Mesothelial cell of epicardium (in vitro differentiated cells): ENCODE results near the gene DISC1. TPM values are rescaled to one million over a fixed set of nuclear protein-coding genes. Genes with fewer than 3 reads are reported as not detected.

ENCODE experiments used
- DNase-seq, 2 experiments: peaks; one replicate each; pipeline ENCODE4 v3.0.0; 2021; ENCODE audit warnings: low spot score in 2 of 2; ENCODE audit not compliant: unreplicated experiment in 2 of 2
- H3K27ac Mint-ChIP-seq: 2 replicates; pipeline ENCODE4 v1.8.0; 2021; ENCODE audit warnings: mixed read lengths
- H3K27me3 Mint-ChIP-seq: 2 replicates; pipeline ENCODE4 v1.8.0; 2021; ENCODE audit warnings: low read depth, mixed read lengths
- H3K36me3 Mint-ChIP-seq: 2 replicates; pipeline ENCODE4 v1.8.0; 2021; ENCODE audit warnings: mixed read lengths
- H3K4me1 Mint-ChIP-seq: 2 replicates; pipeline ENCODE4 v1.8.0; 2021; ENCODE audit warnings: mixed read lengths
- H3K4me3 Mint-ChIP-seq: 2 replicates; pipeline ENCODE4 v1.8.0; 2021; ENCODE audit warnings: mild to moderate bottlenecking, moderate library complexity, mixed read lengths
- H3K9me3 Mint-ChIP-seq: 2 replicates; pipeline ENCODE4 v1.8.0; 2021; ENCODE audit warnings: mixed read lengths
- total RNA-seq: library from RNA; stranded (reverse); gene quantifications from 3 replicates; pipeline ENCODE4 v1.2.1, GENCODE V29; 2021
- TF ChIP-seq, protein P1 (sequence below): fragments of 200-600 bp; sonication (generic); IDR thresholded peaks from one replicate; pipeline ENCODE4 v1.5.0; 2021; ENCODE audit warnings: antibody characterized with exemption; ENCODE audit not compliant: unreplicated experiment

Gene DISC1
- total RNA-seq, 1 donor from 2014 or later = 9.1 TPM

DNA sequence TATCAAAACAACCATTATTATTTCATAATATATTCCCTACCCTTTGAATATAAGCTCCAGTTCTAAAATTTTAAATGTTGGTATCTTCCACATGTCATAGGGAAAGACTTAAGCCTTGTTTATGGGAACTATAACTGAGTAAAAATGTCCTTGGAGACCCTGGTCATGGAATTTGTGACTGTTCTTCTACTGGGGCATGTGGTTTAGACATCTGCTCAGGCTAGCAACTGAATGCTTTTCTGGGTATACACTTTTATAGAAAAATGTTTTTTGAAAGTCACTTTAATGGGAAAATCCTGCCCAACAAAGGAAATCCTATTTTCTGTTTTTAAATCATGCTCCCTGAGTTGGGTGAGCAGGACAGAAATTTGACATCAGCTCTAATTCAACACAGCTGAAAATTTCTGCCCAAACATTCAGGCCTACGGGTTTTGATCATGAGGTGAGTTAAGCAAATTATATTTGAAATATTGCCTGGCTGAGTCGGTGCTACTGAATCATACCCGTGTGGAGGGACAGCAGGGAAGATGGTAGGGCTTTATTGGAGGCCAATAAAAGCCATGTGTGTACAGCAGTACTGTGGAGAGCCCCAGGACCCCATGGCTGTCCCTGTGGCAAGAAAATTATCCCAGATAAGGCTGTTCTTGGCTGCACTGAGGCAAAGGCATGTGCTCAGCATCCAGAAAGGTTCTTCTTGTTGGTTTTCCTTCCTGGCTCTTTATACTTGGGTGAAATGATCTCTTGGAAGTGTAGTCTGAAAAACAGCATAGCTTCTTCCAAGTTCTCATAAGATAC is 391.8 kb downstream of the DISC1 start:
- TF ChIP-seq, protein P1, sequence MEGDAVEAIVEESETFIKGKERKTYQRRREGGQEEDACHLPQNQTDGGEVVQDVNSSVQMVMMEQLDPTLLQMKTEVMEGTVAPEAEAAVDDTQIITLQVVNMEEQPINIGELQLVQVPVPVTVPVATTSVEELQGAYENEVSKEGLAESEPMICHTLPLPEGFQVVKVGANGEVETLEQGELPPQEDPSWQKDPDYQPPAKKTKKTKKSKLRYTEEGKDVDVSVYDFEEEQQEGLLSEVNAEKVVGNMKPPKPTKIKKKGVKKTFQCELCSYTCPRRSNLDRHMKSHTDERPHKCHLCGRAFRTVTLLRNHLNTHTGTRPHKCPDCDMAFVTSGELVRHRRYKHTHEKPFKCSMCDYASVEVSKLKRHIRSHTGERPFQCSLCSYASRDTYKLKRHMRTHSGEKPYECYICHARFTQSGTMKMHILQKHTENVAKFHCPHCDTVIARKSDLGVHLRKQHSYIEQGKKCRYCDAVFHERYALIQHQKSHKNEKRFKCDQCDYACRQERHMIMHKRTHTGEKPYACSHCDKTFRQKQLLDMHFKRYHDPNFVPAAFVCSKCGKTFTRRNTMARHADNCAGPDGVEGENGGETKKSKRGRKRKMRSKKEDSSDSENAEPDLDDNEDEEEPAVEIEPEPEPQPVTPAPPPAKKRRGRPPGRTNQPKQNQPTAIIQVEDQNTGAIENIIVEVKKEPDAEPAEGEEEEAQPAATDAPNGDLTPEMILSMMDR = no peak
- no peaks in the 10 kb centered on the region for H3K9me3 Mint-ChIP-seq
- H3K4me3 Mint-ChIP-seq = no peak overlapping the region
- no peaks in the 10 kb centered on the region for H3K36me3 Mint-ChIP-seq
- no peak for DNase-seq
- H3K4me1 Mint-ChIP-seq = peaks cover 15% of the 10 kb centered on the region
- no peak overlapping the region for H3K27ac Mint-ChIP-seq
- peaks cover 5% of the 10 kb centered on the region for H3K27me3 Mint-ChIP-seq

DNA sequence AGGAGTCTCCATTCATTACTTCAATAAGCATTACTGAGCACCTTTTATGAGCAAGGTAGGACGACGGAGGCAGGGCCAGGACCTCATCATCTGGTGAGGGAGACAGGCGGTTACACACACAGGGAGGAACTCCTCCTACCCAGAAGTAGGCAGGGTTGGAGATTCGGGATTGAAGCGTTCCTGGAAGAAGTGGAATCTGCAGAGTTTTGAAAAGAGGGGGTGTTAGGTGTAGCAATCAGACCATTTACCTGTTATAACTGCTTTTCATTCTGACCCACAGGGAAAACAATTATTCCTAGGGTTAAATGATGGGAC is 392.4 kb downstream of the DISC1 start:
- H3K27ac Mint-ChIP-seq = no peak overlapping the region

DNA sequence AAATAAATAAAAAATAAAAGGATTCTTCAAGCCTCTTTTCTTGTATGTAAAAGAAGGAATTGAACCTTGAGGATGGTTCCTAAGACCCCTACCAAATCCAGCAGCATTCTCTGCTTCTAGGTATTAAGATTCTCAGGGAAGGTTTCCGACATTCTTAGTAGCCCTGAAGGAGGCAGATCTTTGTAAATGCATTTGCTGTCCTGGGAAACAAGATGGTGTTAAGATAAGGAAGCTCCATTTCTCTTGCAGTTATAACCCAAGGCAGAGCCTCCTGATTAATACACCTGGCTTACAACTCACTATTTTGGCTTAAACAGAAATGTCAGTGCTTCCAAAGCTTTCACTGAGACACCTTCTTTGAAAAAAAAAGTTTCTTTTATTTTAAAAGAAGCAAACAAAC is 393.8 kb downstream of the DISC1 start:
- Mint-ChIP-seq H3K27me3 (peaks cover 5% of the 10 kb centered on the region), H3K4me1 (peaks cover 12% of the 10 kb centered on the region), H3K36me3 (no peaks in the 10 kb centered on the region), H3K4me3 (no peak overlapping the region), H3K9me3 (no peaks in the 10 kb centered on the region), H3K27ac (no peak overlapping the region)
- no peak for DNase-seq
- TF ChIP-seq, protein P1 = no peak

More for the DNA sequence above, 392.4 kb downstream of the DISC1 start:
- TF ChIP-seq, protein P1 = no peak
- Mint-ChIP-seq H3K36me3 (no peaks in the 10 kb centered on the region), H3K27me3 (peaks cover 5% of the 10 kb centered on the region), H3K4me3 (no peak overlapping the region), H3K4me1 (peaks cover 12% of the 10 kb centered on the region), H3K9me3 (no peaks in the 10 kb centered on the region)
- no peak for DNase-seq

DNA sequence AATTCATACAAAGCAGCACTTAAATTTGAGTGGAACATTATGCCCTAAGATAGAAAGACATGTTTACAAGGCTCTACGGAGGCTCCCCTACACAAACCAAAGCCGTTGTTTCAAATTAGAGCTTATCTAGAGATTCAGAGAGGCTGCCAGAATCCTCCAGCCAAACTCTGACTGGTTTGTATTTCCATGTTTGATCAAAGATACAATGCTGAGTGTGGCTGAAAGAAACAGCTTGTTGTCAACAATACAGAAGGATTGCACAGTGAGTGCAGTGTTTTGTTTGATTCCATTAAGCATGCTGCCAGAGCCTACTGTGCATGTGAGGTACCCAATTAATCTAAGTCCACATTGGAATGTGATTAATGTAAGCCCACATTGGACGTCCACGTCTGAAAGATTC is 402.7 kb downstream of the DISC1 start:
- Mint-ChIP-seq H3K9me3 (no peaks in the 10 kb centered on the region), H3K36me3 (no peaks in the 10 kb centered on the region), H3K4me3 (no peak overlapping the region), H3K27ac (no peak overlapping the region), H3K4me1 (peaks cover 13% of the 10 kb centered on the region), H3K27me3 (no peaks in the 10 kb centered on the region)
- DNase-seq = no peak
- TF ChIP-seq, protein P1 = no peak

DNA sequence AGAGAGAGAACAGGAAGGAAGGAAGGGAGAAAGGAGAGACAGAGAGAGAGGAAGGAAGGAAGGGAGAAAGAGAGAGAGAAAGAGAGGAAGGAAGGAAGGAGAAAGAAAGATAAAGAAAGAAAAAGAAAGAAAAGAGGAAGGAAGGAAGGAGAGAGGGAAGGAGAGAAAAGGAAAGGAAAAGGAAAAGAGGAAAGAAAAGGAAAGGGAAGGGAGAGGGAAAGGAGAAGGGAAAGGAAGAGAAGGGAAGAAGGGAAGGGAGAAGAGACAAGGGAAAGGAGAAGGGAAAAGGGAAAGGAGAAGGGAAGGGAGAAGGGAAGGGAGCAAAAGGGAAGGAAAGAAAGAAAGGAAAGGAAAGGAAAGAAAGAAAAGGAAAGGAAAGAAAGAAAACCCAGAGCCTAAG is 404.6 kb downstream of the DISC1 start:
- peaks cover 13% of the 10 kb centered on the region for H3K4me1 Mint-ChIP-seq
- H3K27me3 Mint-ChIP-seq = no peaks in the 10 kb centered on the region
- DNase-seq = no peak
- no peak overlapping the region for H3K27ac Mint-ChIP-seq
- H3K9me3 Mint-ChIP-seq = no peaks in the 10 kb centered on the region
- TF ChIP-seq, protein P1 = no peak
- H3K4me3 Mint-ChIP-seq = no peak overlapping the region
- no peaks in the 10 kb centered on the region for H3K36me3 Mint-ChIP-seq
